GM18868 (cell line): ENCODE measurements around the gene DMRT3.
A peak's percentile ranks its signal among the peaks of the same experiment; 100 is the strongest.

ENCODE experiments used
- ATAC-seq: cut with Tn5 transposase; IDR thresholded peaks from one replicate; pipeline ENCODE4 v1.9.1; 2021; ENCODE audit warnings: mild to moderate bottlenecking, moderate library complexity; ENCODE audit not compliant: unreplicated experiment

DMRT3 gene

GRCh38 chr9:976258-976942 lies at the start of gene DMRT3:
DMRT3 (plus strand) TSS chr9:976655; CDS start chr9:977002, 347 bp downstream.
- ATAC-seq: no peak

- ATAC-seq: no peak
Observed at GRCh38 chr9:926976-927375, 49.5 kb upstream of the DMRT3 start.

GRCh38 chr9:928363-929042 lies 48.0 kb upstream of the DMRT3 start:
- peak; percentile 55 for ATAC-seq

GRCh38 chr9:929719-930118 lies 46.7 kb upstream of the DMRT3 start:
- ATAC-seq: no peak

GRCh38 chr9:933356-933755 lies 43.1 kb upstream of the DMRT3 start:
- ATAC-seq: no peak

- ATAC-seq: no peak
Observed at GRCh38 chr9:935348-935965, 41.0 kb upstream of the DMRT3 start.

GRCh38 chr9:942805-943580 lies 33.5 kb upstream of the DMRT3 start:
- ATAC-seq: no peak

- no peak for ATAC-seq
Observed at GRCh38 chr9:947985-948384, 28.5 kb upstream of the DMRT3 start.

- ATAC-seq: no peak
Observed at GRCh38 chr9:948497-948896, 28.0 kb upstream of the DMRT3 start.

GRCh38 chr9:950139-950538 lies 26.3 kb upstream of the DMRT3 start:
- ATAC-seq: no peak

- ATAC-seq: no peak
Observed at GRCh38 chr9:952546-952945, 23.9 kb upstream of the DMRT3 start.

- no peak for ATAC-seq
Observed at GRCh38 chr9:959105-959504, 17.4 kb upstream of the DMRT3 start.

- ATAC-seq: no peak
Observed at GRCh38 chr9:959914-960313, 16.5 kb upstream of the DMRT3 start.

- no peak for ATAC-seq
Observed at GRCh38 chr9:962023-962422, 14.4 kb upstream of the DMRT3 start.

GRCh38 chr9:965497-965896 lies 11.0 kb upstream of the DMRT3 start:
- ATAC-seq: no peak

GRCh38 chr9:966870-967269 lies 9.6 kb upstream of the DMRT3 start:
- no peak for ATAC-seq

- ATAC-seq: no peak
Observed at GRCh38 chr9:967436-967835, 9.0 kb upstream of the DMRT3 start.

- no peak for ATAC-seq
Observed at GRCh38 chr9:967903-968641, 8.4 kb upstream of the DMRT3 start.

GRCh38 chr9:969310-970150 lies 6.9 kb upstream of the DMRT3 start:
- no peak for ATAC-seq
